ENCODE measurements around the gene MCM3AP.
"Not testable (repeated sequence)": the region's sequence is repeated elsewhere in the genome, so short reads cannot be mapped to it uniquely, and the experiment has no call there.

Gene MCM3AP

DNA sequence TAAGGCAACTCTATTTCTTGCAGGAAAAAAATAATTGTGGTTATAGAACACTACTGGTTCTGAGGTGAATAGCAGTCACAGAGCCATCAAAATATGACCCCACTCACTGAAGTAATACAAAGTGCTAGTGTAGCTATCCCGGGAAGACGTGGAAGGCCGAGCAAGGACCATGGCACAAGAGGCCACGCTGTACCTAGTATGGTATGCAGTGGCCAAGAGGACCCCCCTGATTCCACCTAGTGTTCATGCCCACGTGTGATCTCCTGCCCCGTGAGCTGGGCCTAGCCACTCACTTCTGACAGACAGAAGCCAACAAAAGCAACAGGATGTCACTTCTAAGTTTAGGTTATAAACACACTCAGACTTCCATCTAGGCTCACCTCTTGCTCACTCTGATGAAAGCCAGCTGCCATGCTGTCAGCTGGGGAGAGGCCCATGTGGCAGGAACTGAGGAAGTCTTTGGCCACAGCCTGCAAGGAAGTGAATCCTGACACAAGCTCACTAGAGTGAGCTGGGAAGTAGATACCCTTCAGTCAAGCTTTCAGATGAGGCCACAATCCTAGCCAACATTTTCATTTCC, 35.2 kb downstream of the MCM3AP start:
- Histone ChIP-seq H3K4me1 (ENCODE audit: control insufficient read depth, insufficient read depth, low read length) (no peaks in the 10 kb centered on the region), H3K9me3 (ENCODE audit: control insufficient read depth, insufficient read depth, low read depth, low read length) (no peaks in the 10 kb centered on the region), H3K27ac (ENCODE audit: low read depth, low read length) (no peak overlapping the region), H3K4me3 (ENCODE audit: low read depth, low read length) (no peak overlapping the region), H3K9ac (ENCODE audit: low read length) (no peak overlapping the region), H3K36me3 (ENCODE audit: control insufficient read depth, insufficient read depth, low read length) (peaks cover 95% of the 10 kb centered on the region), H3K27me3 (ENCODE audit: control insufficient read depth, insufficient read depth, low read length) (no peaks in the 10 kb centered on the region)

GRCh38 chr21:46248827-46249226, 36.6 kb downstream of the MCM3AP start:
- H3K36me3 ChIP-seq (ENCODE audit: control insufficient read depth, insufficient read depth, low read length): peaks cover 95% of the 10 kb centered on the region

DNA sequence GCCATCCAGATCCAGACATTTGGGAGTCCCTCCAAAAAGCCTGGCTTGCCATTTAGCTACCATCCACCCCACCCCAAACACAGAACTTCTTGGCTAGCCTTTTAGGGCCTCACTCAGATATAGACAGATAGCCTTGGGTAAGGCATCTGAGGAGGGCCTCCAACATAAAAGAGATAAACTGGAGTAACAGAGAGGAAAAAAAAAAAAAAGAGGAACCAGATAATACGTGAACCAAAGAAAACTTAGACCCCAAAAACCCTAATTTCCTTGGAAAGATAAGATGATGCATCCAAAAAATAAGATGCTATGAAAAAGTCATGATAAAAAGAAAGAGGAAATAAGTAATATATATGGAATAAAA, 37.0 kb downstream of the MCM3AP start:
- Histone ChIP-seq H3K27ac (ENCODE audit: low read depth, low read length) (no peak overlapping the region), H3K9me3 (ENCODE audit: control insufficient read depth, insufficient read depth, low read depth, low read length) (no peaks in the 10 kb centered on the region), H3K36me3 (ENCODE audit: control insufficient read depth, insufficient read depth, low read length) (peaks cover 95% of the 10 kb centered on the region), H3K27me3 (ENCODE audit: control insufficient read depth, insufficient read depth, low read length) (no peaks in the 10 kb centered on the region), H3K9ac (ENCODE audit: low read length) (no peak overlapping the region), H3K4me3 (ENCODE audit: low read depth, low read length) (no peak overlapping the region), H3K4me1 (ENCODE audit: control insufficient read depth, insufficient read depth, low read length) (no peaks in the 10 kb centered on the region)

More at GRCh38 chr21:46248827-46249226, 36.6 kb downstream of the MCM3AP start:
- Histone ChIP-seq H3K4me3 (ENCODE audit: low read depth, low read length) (no peak overlapping the region), H3K27me3 (ENCODE audit: control insufficient read depth, insufficient read depth, low read length) (no peaks in the 10 kb centered on the region), H3K9me3 (ENCODE audit: control insufficient read depth, insufficient read depth, low read depth, low read length) (no peaks in the 10 kb centered on the region), H3K9ac (ENCODE audit: low read length) (no peak overlapping the region), H3K4me1 (ENCODE audit: control insufficient read depth, insufficient read depth, low read length) (no peaks in the 10 kb centered on the region), H3K27ac (ENCODE audit: low read depth, low read length) (no peak overlapping the region)

GRCh38 chr21:46247699-46248421, 37.6 kb downstream of the MCM3AP start:
- H3K9me3 ChIP-seq (ENCODE audit: control insufficient read depth, insufficient read depth, low read depth, low read length): no peaks in the 10 kb centered on the region
- peaks cover 95% of the 10 kb centered on the region for H3K36me3 ChIP-seq (ENCODE audit: control insufficient read depth, insufficient read depth, low read length)
- H3K27ac ChIP-seq (ENCODE audit: low read depth, low read length): no peak overlapping the region
- H3K4me3 ChIP-seq (ENCODE audit: low read depth, low read length): no peak overlapping the region
- H3K9ac ChIP-seq (ENCODE audit: low read length): no peak overlapping the region
- no peaks in the 10 kb centered on the region for H3K27me3 ChIP-seq (ENCODE audit: control insufficient read depth, insufficient read depth, low read length)
- H3K4me1 ChIP-seq (ENCODE audit: control insufficient read depth, insufficient read depth, low read length): no peaks in the 10 kb centered on the region

- Histone ChIP-seq H3K9ac (ENCODE audit: low read length) (no peak overlapping the region), H3K27me3 (ENCODE audit: control insufficient read depth, insufficient read depth, low read length) (no peaks in the 10 kb centered on the region), H3K27ac (ENCODE audit: low read depth, low read length) (no peak overlapping the region), H3K9me3 (ENCODE audit: control insufficient read depth, insufficient read depth, low read depth, low read length) (no peaks in the 10 kb centered on the region), H3K4me1 (ENCODE audit: control insufficient read depth, insufficient read depth, low read length) (no peaks in the 10 kb centered on the region), H3K4me3 (ENCODE audit: low read depth, low read length) (no peak overlapping the region), H3K36me3 (ENCODE audit: control insufficient read depth, insufficient read depth, low read length) (peaks cover 95% of the 10 kb centered on the region)
Observed at GRCh38 chr21:46246345-46246744, 39.1 kb downstream of the MCM3AP start.

DNA sequence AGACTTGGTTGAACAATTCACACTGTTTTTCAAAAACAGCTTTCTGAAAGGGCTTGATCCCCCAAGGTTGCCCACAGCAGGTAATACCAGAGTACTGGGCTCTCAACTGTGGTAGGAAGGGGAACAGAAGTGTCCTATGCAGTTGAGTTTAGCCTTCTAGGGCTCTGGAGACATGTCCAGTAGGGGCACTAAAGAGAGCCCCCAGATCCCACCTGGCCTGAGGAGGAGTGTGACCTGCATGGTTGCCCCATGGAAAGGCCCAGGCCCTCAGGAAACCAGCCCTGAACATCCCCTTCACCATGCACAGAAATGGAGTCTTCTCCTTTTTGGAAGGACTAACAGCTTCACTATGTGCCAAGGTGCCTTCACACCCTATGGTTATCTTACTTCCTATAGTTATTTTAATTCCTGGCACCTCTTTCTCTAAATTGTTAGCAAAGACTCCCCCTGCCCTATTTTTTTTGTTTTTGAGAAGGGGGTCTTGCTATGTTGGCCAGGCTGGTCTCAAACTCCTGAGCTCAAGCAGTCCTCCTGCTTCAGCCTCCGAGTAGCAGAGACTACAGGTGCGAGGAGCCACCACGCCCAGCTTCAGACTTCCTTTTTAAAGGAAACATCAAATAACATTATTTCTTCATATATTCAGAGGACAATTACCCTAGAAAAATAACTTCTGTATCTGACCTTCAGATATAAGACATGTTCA, 40.0 kb downstream of the MCM3AP start:
- Histone ChIP-seq H3K4me1 (ENCODE audit: control insufficient read depth, insufficient read depth, low read length) (no peaks in the 10 kb centered on the region), H3K27ac (ENCODE audit: low read depth, low read length) (no peak overlapping the region), H3K9me3 (ENCODE audit: control insufficient read depth, insufficient read depth, low read depth, low read length) (no peaks in the 10 kb centered on the region), H3K9ac (ENCODE audit: low read length) (no peak overlapping the region), H3K4me3 (ENCODE audit: low read depth, low read length) (no peak overlapping the region), H3K36me3 (ENCODE audit: control insufficient read depth, insufficient read depth, low read length) (peaks cover 95% of the 10 kb centered on the region), H3K27me3 (ENCODE audit: control insufficient read depth, insufficient read depth, low read length) (no peaks in the 10 kb centered on the region)

DNA sequence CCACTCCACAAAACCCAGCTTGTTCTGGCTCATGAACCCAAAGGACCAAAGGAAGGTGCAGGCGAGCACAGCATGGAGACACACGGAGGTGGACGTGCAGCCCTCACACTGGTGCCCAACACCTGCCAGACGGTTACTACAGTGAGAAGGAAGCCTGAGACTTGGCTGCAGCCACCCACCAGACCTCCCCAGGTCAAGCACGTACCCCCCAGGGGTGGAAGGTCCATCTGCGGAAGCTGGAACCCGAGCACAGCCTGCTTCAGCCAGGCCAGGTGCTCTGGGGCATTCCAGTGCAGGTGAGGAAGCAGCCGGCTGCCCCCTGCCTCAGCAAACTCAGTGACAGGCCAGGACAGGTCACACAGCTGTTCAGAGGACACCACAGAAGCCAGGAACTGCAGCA, 40.8 kb downstream of the MCM3AP start:
- Histone ChIP-seq H3K4me3 (ENCODE audit: low read depth, low read length) (no peak overlapping the region), H3K36me3 (ENCODE audit: control insufficient read depth, insufficient read depth, low read length) (peaks cover 95% of the 10 kb centered on the region), H3K9me3 (ENCODE audit: control insufficient read depth, insufficient read depth, low read depth, low read length) (no peaks in the 10 kb centered on the region), H3K9ac (ENCODE audit: low read length) (no peak overlapping the region), H3K4me1 (ENCODE audit: control insufficient read depth, insufficient read depth, low read length) (no peaks in the 10 kb centered on the region; the same call in 1 of the 2 replicates), H3K27me3 (ENCODE audit: control insufficient read depth, insufficient read depth, low read length) (no peaks in the 10 kb centered on the region), H3K27ac (ENCODE audit: low read depth, low read length) (no peak overlapping the region)

GRCh38 chr21:46243960-46244361, 41.5 kb downstream of the MCM3AP start:
- H3K27me3 ChIP-seq (ENCODE audit: control insufficient read depth, insufficient read depth, low read length): no peaks in the 10 kb centered on the region
- peaks cover 96% of the 10 kb centered on the region for H3K36me3 ChIP-seq (ENCODE audit: control insufficient read depth, insufficient read depth, low read length)
- no peaks in the 10 kb centered on the region; the same call in 1 of the 2 replicates for H3K4me1 ChIP-seq (ENCODE audit: control insufficient read depth, insufficient read depth, low read length)
- H3K9me3 ChIP-seq (ENCODE audit: control insufficient read depth, insufficient read depth, low read depth, low read length): no peaks in the 10 kb centered on the region
- no peak overlapping the region for H3K27ac ChIP-seq (ENCODE audit: low read depth, low read length)
- no peak overlapping the region for H3K4me3 ChIP-seq (ENCODE audit: low read depth, low read length)
- H3K9ac ChIP-seq (ENCODE audit: low read length): no peak overlapping the region

- Histone ChIP-seq H3K36me3 (ENCODE audit: control insufficient read depth, insufficient read depth, low read length) (peaks cover 95% of the 10 kb centered on the region), H3K4me3 (ENCODE audit: low read depth, low read length) (no peak overlapping the region), H3K27ac (ENCODE audit: low read depth, low read length) (no peak overlapping the region), H3K27me3 (ENCODE audit: control insufficient read depth, insufficient read depth, low read length) (no peaks in the 10 kb centered on the region), H3K4me1 (ENCODE audit: control insufficient read depth, insufficient read depth, low read length) (no peaks in the 10 kb centered on the region; the same call in 1 of the 2 replicates), H3K9ac (ENCODE audit: low read length) (no peak overlapping the region), H3K9me3 (ENCODE audit: control insufficient read depth, insufficient read depth, low read depth, low read length) (no peaks in the 10 kb centered on the region)
Observed at GRCh38 chr21:46243325-46243724, 42.1 kb downstream of the MCM3AP start.

DNA sequence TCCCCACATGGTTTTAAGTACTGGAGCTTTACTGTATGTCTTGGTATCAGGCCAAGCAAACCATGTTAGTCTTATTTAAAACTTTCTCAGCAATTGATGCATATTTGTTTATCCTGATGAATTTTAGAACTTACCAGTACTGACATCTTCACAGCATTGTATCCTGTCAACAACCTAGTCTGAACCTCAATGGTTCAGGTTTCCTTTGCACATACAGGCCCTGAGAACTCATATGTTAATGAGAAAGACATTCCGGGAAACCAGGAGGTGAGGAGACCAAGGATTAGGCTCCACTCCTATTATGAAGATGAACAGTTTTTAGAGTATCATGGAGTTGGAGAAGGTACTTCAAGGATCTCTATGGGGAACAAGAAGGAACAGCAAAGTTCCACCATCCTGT, 43.8 kb downstream of the MCM3AP start:
- H3K36me3 ChIP-seq (ENCODE audit: control insufficient read depth, insufficient read depth, low read length): peaks cover 87% of the 10 kb centered on the region
- H3K27ac ChIP-seq (ENCODE audit: low read depth, low read length); H3K9me3 ChIP-seq (ENCODE audit: control insufficient read depth, insufficient read depth, low read depth, low read length); H3K9ac ChIP-seq (ENCODE audit: low read length); H3K27me3 ChIP-seq (ENCODE audit: control insufficient read depth, insufficient read depth, low read length); H3K4me3 ChIP-seq (ENCODE audit: low read depth, low read length); H3K4me1 ChIP-seq (ENCODE audit: control insufficient read depth, insufficient read depth, low read length): not testable (repeated sequence)

- Histone ChIP-seq H3K27me3 (ENCODE audit: control insufficient read depth, insufficient read depth, low read length) (no peaks in the 10 kb centered on the region), H3K36me3 (ENCODE audit: control insufficient read depth, insufficient read depth, low read length) (peaks cover 87% of the 10 kb centered on the region), H3K9ac (ENCODE audit: low read length) (no peak overlapping the region), H3K4me1 (ENCODE audit: control insufficient read depth, insufficient read depth, low read length) (no peaks in the 10 kb centered on the region; the same call in 1 of the 2 replicates), H3K4me3 (ENCODE audit: low read depth, low read length) (no peak overlapping the region), H3K9me3 (ENCODE audit: control insufficient read depth, insufficient read depth, low read depth, low read length) (no peaks in the 10 kb centered on the region), H3K27ac (ENCODE audit: low read depth, low read length) (no peak overlapping the region)
Observed at GRCh38 chr21:46239817-46240325, 45.5 kb downstream of the MCM3AP start.
